HL-60 (cell line): Measurements from ENCODE around the gene JAK3.
"Not testable (repeated sequence)": the region's sequence is repeated elsewhere in the genome, so short reads cannot be mapped to it uniquely, and the experiment has no call there.

Experiments
- DNase-seq, 2 experiments: peaks; one replicate each; pipeline ENCODE4 v3.0.0-alpha.2; 2010 to 2020; ENCODE audit warnings: low read depth in 1 of 2, low spot score in 1 of 2
- H3K27ac ChIP-seq: fragments of 250-450 bp; sonication (Bioruptor Pico); replicated peaks from 2 replicates; pipeline ENCODE4 v1.5.1; 2020; ENCODE audit warnings: mild to moderate bottlenecking, moderate library complexity
- H3K27me3 ChIP-seq: fragments of 250-450 bp; sonication (Bioruptor Pico); 2 replicates; pipeline ENCODE4 v1.5.1; 2021; ENCODE audit warnings: mild to moderate bottlenecking, moderate library complexity; ENCODE audit not compliant: insufficient read depth, poor library complexity, severe bottlenecking
- H3K4me3 ChIP-seq: replicated peaks from 2 replicates; pipeline ENCODE4 v1.5.1; 2011; ENCODE audit warnings: mild to moderate bottlenecking, control low read depth, low read length; ENCODE audit not compliant: insufficient read depth
- CTCF ChIP-seq: IDR thresholded peaks from one replicate; pipeline ENCODE4 v1.5.1; 2011; ENCODE audit warnings: low read length, control low read depth, inconsistent platforms; ENCODE audit not compliant: insufficient read depth
- GABPA ChIP-seq: IDR thresholded peaks from 2 replicates; pipeline ENCODE4 v1.6.1; 2012; ENCODE audit warnings: low read depth
- POLR2AphosphoS5 ChIP-seq: IDR thresholded peaks from 2 replicates; pipeline ENCODE4 v1.6.1; 2012; ENCODE audit warnings: low read depth
- REST ChIP-seq: IDR thresholded peaks from 2 replicates; pipeline ENCODE4 v1.6.1; 2012; ENCODE audit warnings: low read depth; ENCODE audit not compliant: insufficient replicate concordance
- SPI1 ChIP-seq: IDR thresholded peaks from 2 replicates; pipeline ENCODE4 v1.6.1; 2012; ENCODE audit warnings: low read depth, mild to moderate bottlenecking, borderline replicate concordance

The JAK3 gene

GRCh38 chr19:17803264-17803896 lies 44.4 kb downstream of the JAK3 start:
- TF ChIP-seq CTCF (no peak), REST (no peak), GABPA (no peak), SPI1 (peak; percentile 98), POLR2AphosphoS5 (no peak)
- Histone ChIP-seq H3K27ac (no peak overlapping the region), H3K27me3 (peaks cover 13% of the 10 kb centered on the region), H3K4me3 (no peak overlapping the region)
- DNase-seq = peak in 1 of 2 experiments; percentile 87

GRCh38 chr19:17802137-17802858 lies 45.5 kb downstream of the JAK3 start:
- Histone ChIP-seq H3K4me3 (no peak overlapping the region), H3K27ac (no peak overlapping the region), H3K27me3 (peaks cover 7% of the 10 kb centered on the region)
- DNase-seq = no peak
- TF ChIP-seq REST = no peak
- no peak for TF ChIP-seq SPI1
- TF ChIP-seq POLR2AphosphoS5 = no peak
- no peak for TF ChIP-seq CTCF
- no peak for TF ChIP-seq GABPA

- not testable (repeated sequence) for H3K27ac ChIP-seq, H3K4me3 ChIP-seq
- H3K27me3 ChIP-seq = peaks cover 30% of the 10 kb centered on the region
Measured at GRCh38 chr19:17798599-17798998, 49.2 kb downstream of the JAK3 start.

GRCh38 chr19:17797424-17798201 lies 50.2 kb downstream of the JAK3 start:
- no peak for DNase-seq
- Histone ChIP-seq H3K4me3 (no peak overlapping the region), H3K27ac (no peak overlapping the region), H3K27me3 (peaks cover 30% of the 10 kb centered on the region)
- no peak for TF ChIP-seq REST

More at GRCh38 chr19:17798599-17798998, 49.2 kb downstream of the JAK3 start:
- DNase-seq = not testable (repeated sequence)
